Stimulated activated effector memory CD8-positive, alpha-beta T cell treated with anti-CD3 and anti-CD28 coated beads, Interleukin-12 subunit alpha, Interleukin-12 subunit beta, amount 100 ng/mL, for 72 hours (primary cell): Measurements from ENCODE around the gene DNASE1L2.

Source experiments
- ATAC-seq: fragments of 150-1000 bp; cut with Tn5 transposase; 2 replicates; pipeline ENCODE4 v1.10.0; 2021
- DNase-seq, 2 donors: peaks; one replicate each; pipeline ENCODE4 v3.0.0; 2021 to 2022; ENCODE audit warnings: low spot score in 2 of 2
- H3K27ac Mint-ChIP-seq: one replicate; pipeline ENCODE4 v1.8.0; 2022; ENCODE audit warnings: mild to moderate bottlenecking, mixed read lengths
- H3K36me3 Mint-ChIP-seq: one replicate; pipeline ENCODE4 v1.8.0; 2022; ENCODE audit warnings: mild to moderate bottlenecking, mixed read lengths
- H3K4me1 Mint-ChIP-seq: one replicate; pipeline ENCODE4 v1.8.0; 2022; ENCODE audit warnings: mixed read lengths
- H3K4me3 Mint-ChIP-seq: one replicate; pipeline ENCODE4 v1.8.0; 2022; ENCODE audit warnings: mild to moderate bottlenecking, mixed read lengths
- H3K9me3 Mint-ChIP-seq: one replicate; pipeline ENCODE4 v1.8.0; 2022; ENCODE audit warnings: mixed read lengths

Gene DNASE1L2

GRCh38 chr16:2276368-2277195 is 40.3 kb downstream of the DNASE1L2 start:
- Mint-ChIP-seq H3K36me3 (no peaks in the 10 kb centered on the region), H3K4me1 (no peaks in the 10 kb centered on the region), H3K27ac (no peak overlapping the region), H3K9me3 (no peaks in the 10 kb centered on the region), H3K4me3 (no peak overlapping the region)
- DNase-seq (no peak), ATAC-seq (no peak)

GRCh38 chr16:2277466-2278271 is 41.4 kb downstream of the DNASE1L2 start:
- Mint-ChIP-seq H3K27ac (no peak overlapping the region), H3K4me3 (no peak overlapping the region), H3K9me3 (no peaks in the 10 kb centered on the region), H3K36me3 (no peaks in the 10 kb centered on the region), H3K4me1 (no peaks in the 10 kb centered on the region)
- ATAC-seq = no peak
- no peak for DNase-seq

GRCh38 chr16:2278272-2278608 is 42.0 kb downstream of the DNASE1L2 start:
- Mint-ChIP-seq H3K36me3 (no peaks in the 10 kb centered on the region), H3K27ac (no peak overlapping the region), H3K9me3 (no peaks in the 10 kb centered on the region), H3K4me1 (no peaks in the 10 kb centered on the region), H3K4me3 (no peak overlapping the region)
- no peak for ATAC-seq
- no peak for DNase-seq

DNA sequence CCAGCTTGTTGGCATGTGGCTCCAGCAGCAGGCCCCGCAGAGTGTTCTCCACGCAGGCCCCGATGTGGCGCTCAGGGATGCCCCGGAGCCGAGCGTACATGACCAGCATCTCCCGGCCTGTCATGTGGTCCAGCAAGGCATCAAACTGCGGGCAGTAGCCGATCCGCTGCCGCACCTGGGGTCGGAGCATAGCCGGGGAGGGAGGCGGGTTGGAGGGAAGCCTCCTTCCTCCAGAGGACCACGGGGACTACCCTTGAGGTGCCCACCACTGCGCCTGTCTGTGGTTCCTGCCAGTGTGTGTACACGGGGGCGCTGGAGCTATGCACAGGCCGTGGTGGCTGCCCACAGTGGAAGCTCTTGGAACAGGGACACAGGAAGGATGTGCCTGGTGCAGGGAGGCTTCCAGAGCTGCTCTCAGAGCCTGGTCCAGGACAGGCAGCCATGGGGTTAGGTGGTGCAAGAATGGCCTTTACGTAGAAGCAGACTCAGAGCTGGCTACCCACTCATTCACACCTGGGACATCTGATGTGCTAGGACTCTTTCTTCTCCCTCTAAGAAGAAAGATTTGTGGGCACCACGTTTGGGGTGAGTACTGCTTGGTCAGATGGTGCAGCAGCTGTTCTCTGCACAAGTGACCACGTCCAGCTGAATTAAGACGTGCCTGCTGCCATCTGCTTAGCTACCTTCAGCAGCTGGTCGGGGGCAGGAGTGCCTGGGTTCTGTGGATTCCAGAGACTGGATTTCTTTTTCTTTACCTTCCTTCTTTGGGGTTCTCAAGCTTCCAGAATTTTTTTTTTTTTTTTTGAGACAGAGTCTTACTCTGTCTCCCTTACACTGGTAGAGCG is 42.9 kb downstream of the DNASE1L2 start:
- no peaks in the 10 kb centered on the region for H3K4me1 Mint-ChIP-seq
- DNase-seq (no peak), ATAC-seq (no peak)
- H3K9me3 Mint-ChIP-seq = no peaks in the 10 kb centered on the region
- H3K36me3 Mint-ChIP-seq = peaks cover 5% of the 10 kb centered on the region
- H3K4me3 Mint-ChIP-seq = no peak overlapping the region
- no peak overlapping the region for H3K27ac Mint-ChIP-seq

- no peak for ATAC-seq
- peaks cover 7% of the 10 kb centered on the region for H3K36me3 Mint-ChIP-seq
- DNase-seq = no peak
- no peaks in the 10 kb centered on the region for H3K9me3 Mint-ChIP-seq
- H3K4me1 Mint-ChIP-seq = no peaks in the 10 kb centered on the region
- no peak overlapping the region for H3K4me3 Mint-ChIP-seq
- H3K27ac Mint-ChIP-seq = no peak overlapping the region
These were observed 44.2 kb downstream of the DNASE1L2 start for GRCh38 chr16:2280461-2280860.

- no peak overlapping the region for H3K4me3 Mint-ChIP-seq
- DNase-seq (no peak), ATAC-seq (no peak)
- no peaks in the 10 kb centered on the region for H3K4me1 Mint-ChIP-seq
- H3K36me3 Mint-ChIP-seq = peaks cover 7% of the 10 kb centered on the region
- H3K27ac Mint-ChIP-seq = no peak overlapping the region
- no peaks in the 10 kb centered on the region for H3K9me3 Mint-ChIP-seq
These were observed 44.8 kb downstream of the DNASE1L2 start for GRCh38 chr16:2280981-2281542.

DNA sequence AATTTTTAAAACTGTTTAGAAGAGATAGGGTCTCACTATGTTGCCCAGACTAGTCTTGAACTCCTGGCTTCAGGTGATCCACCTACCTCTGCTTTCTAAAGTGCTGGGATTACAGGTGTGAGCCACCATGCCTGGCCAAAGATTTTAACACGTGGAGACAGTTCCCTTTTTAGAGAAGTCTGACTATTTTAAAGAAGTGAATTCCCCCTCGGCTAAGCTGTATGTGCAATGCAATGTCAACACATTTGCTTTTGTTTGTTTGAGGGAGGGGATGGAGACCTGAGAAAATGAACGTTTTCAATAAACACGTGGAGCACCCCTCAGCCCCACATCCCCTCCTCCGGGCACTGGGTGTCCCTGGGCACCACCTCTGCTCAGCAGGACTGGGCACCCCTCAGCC is 46.0 kb downstream of the DNASE1L2 start:
- ATAC-seq (no peak), DNase-seq (no peak)
- Mint-ChIP-seq H3K4me1 (no peaks in the 10 kb centered on the region), H3K27ac (no peak overlapping the region), H3K36me3 (peaks cover 7% of the 10 kb centered on the region), H3K4me3 (no peak overlapping the region), H3K9me3 (no peaks in the 10 kb centered on the region)

DNA sequence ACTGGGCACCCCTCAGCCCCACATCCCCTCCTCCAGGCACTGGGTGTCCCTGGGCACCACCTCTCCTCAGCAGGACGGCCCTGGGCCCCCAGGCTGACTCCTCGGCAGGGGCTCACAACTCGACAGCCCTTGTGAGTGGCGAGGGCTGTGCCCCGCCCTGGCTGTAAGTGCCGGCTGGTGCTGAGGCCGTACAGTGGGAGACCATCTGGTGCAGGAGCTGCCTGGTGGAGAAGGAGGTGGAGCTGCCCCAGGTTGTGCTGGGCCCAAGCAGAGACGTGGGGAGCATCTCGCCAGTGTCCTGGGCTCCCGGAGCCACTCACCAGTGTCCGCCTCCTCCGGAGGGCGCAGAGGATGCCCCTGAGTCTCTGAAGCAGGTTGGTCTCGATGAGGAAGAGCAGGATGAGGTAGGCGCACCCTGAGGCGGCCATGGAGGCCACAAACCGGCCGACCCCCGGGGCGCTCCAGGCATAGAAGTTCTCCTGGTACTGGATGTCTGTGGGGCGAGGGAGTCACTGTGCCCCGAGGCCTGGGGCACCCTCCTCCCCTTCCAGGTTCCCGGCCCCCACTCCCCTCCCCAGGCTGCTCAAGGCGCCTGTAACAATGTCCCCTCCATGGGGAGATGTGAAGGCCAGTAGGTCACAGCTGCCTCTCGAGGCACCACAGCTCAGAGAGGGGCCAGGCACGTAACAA is 46.8 kb downstream of the DNASE1L2 start:
- ATAC-seq (no peak), DNase-seq (no peak)
- Mint-ChIP-seq H3K4me1 (no peaks in the 10 kb centered on the region), H3K4me3 (no peak overlapping the region), H3K9me3 (no peaks in the 10 kb centered on the region), H3K27ac (no peak overlapping the region), H3K36me3 (peaks cover 7% of the 10 kb centered on the region)

DNA sequence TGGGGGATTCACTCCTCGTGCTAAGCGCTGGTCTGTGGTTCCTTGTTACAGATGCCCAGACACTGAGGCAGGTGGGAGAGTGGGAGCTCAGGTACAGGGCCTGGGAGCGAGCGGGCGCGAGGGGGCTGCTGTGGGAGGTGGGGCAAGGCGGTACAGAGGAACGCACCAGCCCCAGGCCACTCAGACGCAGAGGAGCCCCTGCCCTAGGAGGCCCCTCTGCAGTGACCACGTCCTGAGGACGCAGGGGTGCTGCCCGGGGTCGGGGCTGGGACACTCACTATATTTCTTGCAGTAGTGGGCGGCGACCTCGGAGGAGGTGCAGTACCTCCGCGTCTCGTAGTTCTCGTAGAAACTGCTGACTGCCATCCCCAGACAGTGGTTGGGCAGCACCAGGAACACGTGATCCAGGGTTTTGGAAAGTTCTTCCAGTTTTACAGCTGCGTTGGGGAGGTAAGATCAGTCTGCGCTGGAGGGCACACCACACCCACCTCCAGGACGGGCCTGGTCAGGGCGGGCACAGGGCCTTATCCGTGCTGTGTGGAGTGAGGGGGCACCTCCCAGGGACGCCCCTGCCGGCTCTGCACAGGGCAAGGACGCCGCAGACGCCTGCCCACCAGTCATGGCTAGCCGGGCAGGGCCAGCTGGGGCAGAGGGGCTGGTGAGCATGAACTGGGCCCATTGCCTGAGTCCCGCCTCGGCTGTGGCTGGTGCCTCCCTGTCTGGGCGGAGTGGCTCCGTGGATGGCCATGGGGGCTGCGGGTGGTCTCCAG is 47.9 kb downstream of the DNASE1L2 start:
- no peak overlapping the region for H3K27ac Mint-ChIP-seq

GRCh38 chr16:2284797-2285576 is 48.7 kb downstream of the DNASE1L2 start:
- Mint-ChIP-seq H3K9me3 (no peaks in the 10 kb centered on the region), H3K4me1 (no peaks in the 10 kb centered on the region)

More for the DNA sequence above, 47.9 kb downstream of the DNASE1L2 start:
- no peak for ATAC-seq
- H3K4me1 Mint-ChIP-seq = no peaks in the 10 kb centered on the region
- H3K9me3 Mint-ChIP-seq = no peaks in the 10 kb centered on the region
- DNase-seq = no peak
- H3K36me3 Mint-ChIP-seq = peaks cover 7% of the 10 kb centered on the region
- H3K4me3 Mint-ChIP-seq = no peak overlapping the region

DNA sequence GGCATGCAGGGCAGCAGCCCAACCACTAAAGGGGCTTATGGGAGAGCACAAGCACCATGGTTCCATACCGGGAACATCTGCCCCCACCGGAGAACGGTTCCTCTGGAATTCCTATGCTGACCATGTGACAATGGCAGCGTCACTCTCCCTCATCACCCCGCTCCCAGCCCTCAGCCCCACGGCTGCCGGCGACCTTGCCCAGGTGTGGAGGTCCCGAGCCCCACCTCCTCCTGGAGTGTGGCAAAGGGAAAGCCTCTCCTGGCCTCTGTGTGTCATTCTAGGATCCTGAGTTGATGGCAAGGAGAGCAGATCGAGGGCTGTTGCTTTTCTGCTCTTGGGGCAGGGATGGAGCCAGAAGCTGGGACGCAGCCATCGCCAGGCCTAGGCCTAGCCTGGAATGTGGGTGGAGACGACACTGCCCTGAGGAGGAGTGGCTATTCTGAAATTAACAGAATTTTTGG is 49.5 kb downstream of the DNASE1L2 start:
- no peaks in the 10 kb centered on the region for H3K9me3 Mint-ChIP-seq
- H3K4me1 Mint-ChIP-seq = no peaks in the 10 kb centered on the region
- no peak overlapping the region for H3K27ac Mint-ChIP-seq
- DNase-seq = no peak
- ATAC-seq = no peak
- H3K36me3 Mint-ChIP-seq = peaks cover 7% of the 10 kb centered on the region
- no peak overlapping the region for H3K4me3 Mint-ChIP-seq

More at GRCh38 chr16:2284797-2285576, 48.7 kb downstream of the DNASE1L2 start:
- no peak overlapping the region for H3K27ac Mint-ChIP-seq
- peaks cover 7% of the 10 kb centered on the region for H3K36me3 Mint-ChIP-seq
- no peak overlapping the region for H3K4me3 Mint-ChIP-seq
- DNase-seq (no peak), ATAC-seq (no peak)

DNA sequence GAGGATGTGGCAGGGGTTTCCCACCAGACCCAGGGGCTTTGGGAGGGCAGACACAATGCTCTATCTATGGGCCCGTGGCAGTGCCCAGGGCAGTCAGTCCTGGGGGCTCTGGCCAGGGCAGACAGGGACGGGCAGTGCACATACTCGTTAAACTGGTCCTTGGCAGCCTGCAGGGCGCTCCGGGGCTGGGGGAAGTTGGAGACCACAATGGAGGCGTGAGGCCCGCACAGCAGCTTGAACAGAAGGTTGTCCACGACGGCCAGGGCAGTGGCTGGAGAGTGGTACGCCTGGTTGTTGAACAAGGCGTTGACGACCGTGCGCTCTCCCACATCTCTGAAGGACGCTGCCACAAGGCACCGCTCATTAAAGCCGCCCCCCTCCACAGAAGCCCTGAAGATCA is 50.3 kb downstream of the DNASE1L2 start:
- no peaks in the 10 kb centered on the region for H3K9me3 Mint-ChIP-seq
- no peaks in the 10 kb centered on the region for H3K4me1 Mint-ChIP-seq
- no peak overlapping the region for H3K4me3 Mint-ChIP-seq
- peaks cover 7% of the 10 kb centered on the region for H3K36me3 Mint-ChIP-seq
- H3K27ac Mint-ChIP-seq = no peak overlapping the region
- no peak for DNase-seq
- ATAC-seq = no peak

DNA sequence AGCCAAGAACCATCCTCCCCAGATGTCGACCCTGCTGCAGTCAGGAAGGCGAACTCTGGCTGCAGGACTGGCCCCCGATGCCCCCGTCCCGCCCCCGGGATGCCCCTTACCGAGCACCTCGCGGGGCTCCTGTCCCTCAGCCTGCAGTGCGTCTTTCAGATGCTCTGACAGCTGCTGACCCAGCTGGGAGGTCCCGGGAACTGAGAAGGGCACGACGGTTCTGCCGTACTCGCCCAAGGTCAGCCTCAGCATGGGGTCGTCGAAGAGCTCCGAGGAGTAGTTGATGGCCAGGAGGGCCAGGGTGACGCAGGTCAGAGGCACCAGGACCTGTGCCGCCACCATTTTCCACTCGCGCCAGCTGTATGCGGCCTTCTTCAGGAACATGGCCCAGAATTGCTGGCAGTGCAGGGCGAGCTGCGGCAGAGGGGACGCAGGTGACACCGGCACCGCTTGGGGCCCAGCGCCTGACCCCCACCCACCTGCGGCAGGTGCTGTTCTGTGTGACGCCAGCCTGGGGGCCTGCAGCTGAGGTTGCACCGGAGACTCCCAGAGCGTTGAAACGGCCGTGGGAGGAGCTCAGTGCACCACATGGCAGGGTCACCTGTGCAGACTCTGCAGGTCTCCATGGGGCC is 51.8 kb downstream of the DNASE1L2 start:
- DNase-seq (no peak), ATAC-seq (no peak)
- Mint-ChIP-seq H3K9me3 (no peaks in the 10 kb centered on the region), H3K4me1 (no peaks in the 10 kb centered on the region), H3K36me3 (peaks cover 7% of the 10 kb centered on the region), H3K27ac (no peak overlapping the region), H3K4me3 (no peak overlapping the region)
